G401 (cell line): ENCODE results near the gene NOD1. TPM values are rescaled to one million over a fixed set of nuclear protein-coding genes. Genes with fewer than 3 reads are reported as not detected.
"Not testable (repeated sequence)": the region's sequence is repeated elsewhere in the genome, so short reads cannot be mapped to it uniquely, and the experiment has no call there.

Experiments used
- DNase-seq: peaks from one replicate; pipeline ENCODE4 v3.0.0-alpha.2; 2015; ENCODE audit warnings: low spot score
- in situ Hi-C: cut with HindIII; loops from 2 replicates; pipeline ENCODE4 v1.10.0; 2016; ENCODE audit warnings: low sequenced_read_pairs, mixed read lengths
- total RNA-seq: library from RNA; depleted of rRNA; stranded (reverse); fragments of >200 nt; shearing (Covaris generic); gene quantifications from 2 replicates; pipeline ENCODE4 v1.2.3, GENCODE V29; 2014

The NOD1 gene
- total RNA-seq, 1 experiment from 2014 or later = 3.6 TPM

DNA sequence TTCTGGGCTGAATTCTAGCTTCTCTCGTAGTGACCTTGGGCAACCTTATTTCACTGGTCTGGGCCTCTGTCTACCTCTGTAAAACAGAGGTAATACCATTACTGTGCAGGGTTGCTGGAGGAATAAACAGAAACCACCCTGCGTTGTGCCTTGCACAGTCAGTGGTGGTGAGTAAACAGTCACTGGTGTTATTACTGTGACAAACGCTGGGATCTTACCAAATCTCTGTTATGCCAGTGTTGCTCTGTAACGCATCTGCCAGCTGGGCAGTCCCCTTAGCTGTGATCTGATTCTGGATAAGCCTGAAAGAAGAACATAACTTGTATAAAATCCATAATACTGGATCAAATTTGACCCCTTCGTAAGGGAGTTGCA is 49.4 kb downstream of the NOD1 start:
- in situ Hi-C loops = no loop called here
- DNase-seq = no peak

DNA sequence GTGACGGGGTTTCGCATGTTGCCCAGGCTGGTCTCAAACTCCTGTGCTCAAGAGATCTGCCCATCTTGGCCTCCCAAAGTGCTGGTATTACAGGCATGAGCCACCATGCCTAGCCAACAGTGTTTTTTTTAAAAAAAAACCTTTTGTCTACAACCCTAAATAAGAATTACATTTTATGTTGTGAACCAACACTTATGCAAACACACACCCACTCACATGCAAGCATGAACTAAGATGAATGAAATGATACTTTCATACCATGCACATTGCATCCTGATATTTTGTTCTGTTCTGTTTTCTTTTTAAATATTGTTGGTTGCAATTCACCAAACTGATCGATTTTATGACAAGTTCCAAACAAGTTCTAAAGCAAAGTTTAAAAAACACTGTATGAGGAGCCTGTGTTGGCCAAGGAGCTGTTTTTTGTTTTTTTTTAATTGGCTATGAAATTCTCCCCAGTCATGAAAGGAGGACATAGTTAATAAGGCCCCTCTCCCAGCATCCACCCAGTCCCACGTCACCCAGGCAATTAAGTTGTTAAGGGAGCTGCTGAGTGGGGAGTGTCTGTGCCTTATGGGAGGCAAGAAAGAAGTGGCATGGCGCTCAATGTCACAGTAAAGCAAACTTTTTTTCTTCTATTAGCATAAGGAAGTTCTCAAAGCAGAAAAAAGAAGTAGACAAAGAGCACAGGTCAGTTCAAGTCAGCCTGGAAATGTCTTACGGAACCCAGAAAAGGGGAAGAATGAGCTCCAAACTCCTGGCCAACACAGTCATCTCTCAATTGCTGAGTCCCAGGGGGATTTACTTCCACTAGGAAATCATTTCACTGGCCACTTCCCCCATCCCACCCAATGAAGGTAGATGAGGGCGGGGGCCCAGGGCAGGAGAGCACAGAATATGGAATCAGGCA is 50.1 kb downstream of the NOD1 start:
- DNase-seq = no peak
- in situ Hi-C loops = no loop called here

DNA sequence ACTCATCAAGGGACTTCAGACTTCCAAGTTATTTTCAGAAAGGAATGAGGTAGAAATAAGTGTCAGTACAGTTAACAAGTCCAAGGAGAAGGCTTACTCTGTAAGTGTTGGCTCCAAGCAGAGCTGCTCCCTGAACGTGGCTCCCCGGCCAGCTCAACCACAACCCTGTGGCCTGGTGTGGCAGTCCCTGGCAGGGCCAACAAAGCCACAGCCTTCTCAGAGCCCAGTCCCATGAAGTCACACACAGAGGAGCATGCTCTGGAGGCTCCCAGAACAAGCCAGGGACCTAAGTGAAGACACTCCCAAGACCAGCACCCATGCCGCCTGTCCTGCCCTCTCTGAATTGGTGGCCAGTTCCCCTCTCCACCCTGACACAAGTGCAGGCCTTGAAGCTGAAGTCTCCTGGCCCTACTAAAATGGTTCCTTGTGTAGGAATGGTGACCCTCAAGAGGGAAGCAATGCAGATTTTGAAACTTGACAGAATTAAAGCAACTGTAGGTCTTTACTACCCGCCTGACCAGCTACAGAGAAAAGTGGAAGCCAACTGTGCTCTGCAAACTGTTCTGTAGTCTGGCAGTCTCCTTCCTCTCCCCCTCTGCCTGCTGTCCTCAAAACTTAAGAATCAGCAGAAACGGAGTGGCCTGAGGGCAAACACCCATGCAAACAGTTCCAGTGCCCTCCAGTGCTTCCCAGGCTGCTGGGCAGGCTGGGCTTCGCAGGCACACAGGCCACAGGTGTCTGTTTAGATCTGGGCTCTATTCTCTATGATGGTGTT is 51.1 kb downstream of the NOD1 start:
- no peak for DNase-seq
- in situ Hi-C loops = no loop called here

DNA sequence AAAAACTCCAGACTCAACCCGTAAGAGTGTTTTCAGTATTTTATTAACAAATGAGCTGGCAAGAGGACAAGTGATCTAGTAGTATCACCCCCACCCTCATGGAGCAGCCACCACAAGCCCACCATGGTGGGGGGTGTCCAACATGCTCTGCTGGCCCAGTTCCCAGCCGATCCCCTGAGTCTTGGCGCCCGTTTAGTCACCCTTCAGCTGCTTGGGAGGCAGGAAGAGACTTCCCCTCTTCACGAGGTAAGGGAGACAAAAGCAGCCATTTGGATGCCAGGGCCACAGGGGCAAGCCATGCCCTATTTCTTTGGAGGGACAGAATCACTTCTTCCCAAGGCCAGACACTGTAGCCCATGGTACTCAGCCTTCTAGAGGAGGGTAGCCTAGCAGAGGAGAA is 54.1 kb downstream of the NOD1 start:
- no peak for DNase-seq
- in situ Hi-C loops = no loop called here

DNA sequence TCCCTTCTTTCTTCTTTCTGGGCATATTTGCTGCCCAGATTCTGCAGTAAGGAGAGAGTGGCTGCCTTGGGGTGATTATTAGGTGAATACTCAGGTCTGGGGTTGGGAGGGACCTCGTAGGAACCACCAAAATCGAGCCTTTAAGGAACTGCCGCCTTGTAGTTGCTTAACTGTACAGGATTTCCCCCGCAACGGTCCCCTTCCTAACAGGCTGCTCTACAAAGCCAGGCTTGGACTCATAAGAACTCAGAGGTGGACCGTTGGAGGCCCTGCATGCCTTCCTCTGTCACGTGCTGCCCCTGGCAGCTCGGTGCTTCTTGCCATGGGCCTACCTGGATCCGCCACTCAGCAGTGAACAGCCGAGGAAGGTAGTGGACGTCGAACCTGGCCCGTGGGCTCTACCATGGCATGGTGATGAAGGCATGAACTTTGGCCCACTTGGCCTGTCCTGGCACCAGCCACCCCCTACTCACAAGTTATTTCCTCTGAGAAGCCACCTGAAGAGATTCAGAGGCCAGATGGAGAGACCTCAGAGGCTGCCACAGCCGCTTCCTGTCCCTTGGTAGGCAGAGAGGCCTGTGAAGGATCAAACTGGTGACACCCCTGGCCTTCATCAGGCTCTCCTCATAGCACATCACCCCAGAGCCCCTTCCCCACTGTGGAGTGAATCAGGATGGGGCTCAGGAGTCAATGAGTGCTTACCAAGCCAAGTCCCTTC is 54.6 kb downstream of the NOD1 start:
- DNase-seq = no peak
- in situ Hi-C loops = no loop called here

DNA sequence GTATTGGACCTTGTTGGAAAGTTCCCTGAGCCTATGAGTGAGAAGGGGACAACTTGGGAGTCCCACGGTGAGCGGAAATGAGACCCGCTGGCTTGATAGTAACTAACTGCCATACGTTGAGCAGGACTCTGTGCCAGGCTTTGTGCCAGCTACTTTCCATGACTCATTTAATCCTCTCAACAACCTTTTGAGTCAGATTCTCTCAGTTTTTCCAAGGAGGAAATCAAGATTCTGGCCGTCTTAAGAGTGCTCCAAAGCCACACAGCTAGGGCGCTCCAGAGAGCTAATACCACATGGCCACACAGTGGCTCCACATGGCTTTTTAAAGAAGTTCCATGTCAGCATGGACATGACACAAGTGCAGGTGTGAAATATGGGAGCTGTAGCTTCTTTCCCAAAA is 55.7 kb downstream of the NOD1 start:
- in situ Hi-C loops = no loop called here
- DNase-seq = no peak

DNA sequence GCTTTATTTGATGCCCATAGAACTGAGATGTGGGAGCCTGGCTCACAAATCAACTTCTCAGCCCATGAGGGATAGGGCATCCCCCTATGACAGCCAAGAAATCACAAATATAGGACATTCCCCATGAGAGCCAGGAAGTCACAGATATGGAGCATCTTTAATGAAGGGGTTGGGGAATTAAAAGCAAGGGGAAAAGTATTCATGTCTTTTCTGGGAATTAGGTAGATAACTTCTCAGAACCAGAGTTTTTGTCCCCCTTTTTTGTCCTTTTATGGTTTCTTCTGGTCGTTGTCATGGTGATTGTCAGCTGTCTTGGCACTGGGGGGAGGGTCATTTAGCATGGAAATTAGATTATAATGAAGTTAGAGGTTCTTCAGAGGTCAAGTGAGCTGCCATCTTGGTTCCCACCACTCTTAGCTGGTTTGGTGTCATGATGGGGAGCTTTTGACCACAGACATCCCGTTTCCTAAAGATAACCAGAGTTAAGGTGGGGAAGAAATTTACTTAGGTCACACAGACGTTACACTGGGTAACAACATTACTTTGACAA is 56.9 kb downstream of the NOD1 start:
- no peak for DNase-seq
- in situ Hi-C loops = no loop called here

DNA sequence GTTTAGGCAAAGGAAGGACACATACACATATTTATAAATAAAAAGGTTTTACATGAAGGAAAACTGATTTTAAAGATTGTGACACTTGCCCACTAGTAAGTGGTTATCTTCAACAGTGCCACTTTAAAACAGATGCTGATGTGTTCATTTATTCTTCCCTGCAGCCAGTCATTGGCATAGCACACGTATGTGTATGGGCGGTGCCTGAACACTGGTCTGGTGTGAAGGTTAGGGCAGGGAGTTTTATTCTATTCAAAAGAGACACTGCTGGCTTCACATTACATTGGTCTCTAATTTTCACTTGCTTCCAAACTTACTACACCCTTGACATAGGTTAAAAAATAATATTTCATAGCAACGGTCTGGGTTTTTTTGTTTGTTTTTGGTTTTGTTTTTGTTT is 57.9 kb downstream of the NOD1 start:
- DNase-seq = no peak
- in situ Hi-C loops = no loop called here

DNA sequence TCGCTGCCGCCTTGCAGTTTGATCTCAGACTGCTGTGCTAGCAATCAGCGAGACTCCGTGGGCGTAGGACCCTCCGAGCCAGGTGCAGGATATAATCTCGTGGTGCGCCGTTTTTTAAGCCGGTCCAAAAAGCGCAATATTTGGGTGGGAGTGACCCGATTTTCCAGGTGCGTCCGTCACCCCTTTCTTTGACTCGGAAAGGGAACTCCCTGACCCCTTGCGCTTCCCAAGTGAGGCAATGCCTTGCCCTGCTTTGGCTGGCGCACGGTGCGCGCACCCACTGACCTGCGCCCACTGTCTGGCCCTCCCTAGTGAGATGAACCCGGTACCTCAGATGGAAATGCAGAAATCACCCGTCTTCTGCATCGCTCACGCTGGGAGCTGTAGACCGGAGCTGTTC is 58.5 kb downstream of the NOD1 start:
- DNase-seq, in situ Hi-C loops: not testable (repeated sequence)

DNA sequence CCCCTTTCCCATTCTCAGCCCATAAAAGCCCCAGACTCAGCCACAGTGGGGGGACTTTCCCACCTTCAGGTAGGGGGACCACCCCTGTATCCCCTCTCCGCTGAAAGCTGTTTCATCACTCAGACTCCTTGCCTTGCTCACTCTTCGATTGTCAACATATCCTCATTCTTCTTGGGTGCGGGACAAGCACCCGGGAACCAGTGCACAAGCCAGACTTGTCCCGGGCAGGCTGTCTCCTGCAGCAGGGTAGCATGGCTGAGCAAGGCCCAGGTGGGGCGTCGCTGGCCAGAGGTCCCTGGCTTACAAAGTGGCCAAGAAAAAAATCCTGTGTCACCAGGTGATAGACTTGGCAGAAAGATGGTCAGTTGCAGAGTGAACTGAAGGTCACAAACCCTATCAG is 64.7 kb downstream of the NOD1 start:
- in situ Hi-C loops = no loop called here
- no peak for DNase-seq

DNA sequence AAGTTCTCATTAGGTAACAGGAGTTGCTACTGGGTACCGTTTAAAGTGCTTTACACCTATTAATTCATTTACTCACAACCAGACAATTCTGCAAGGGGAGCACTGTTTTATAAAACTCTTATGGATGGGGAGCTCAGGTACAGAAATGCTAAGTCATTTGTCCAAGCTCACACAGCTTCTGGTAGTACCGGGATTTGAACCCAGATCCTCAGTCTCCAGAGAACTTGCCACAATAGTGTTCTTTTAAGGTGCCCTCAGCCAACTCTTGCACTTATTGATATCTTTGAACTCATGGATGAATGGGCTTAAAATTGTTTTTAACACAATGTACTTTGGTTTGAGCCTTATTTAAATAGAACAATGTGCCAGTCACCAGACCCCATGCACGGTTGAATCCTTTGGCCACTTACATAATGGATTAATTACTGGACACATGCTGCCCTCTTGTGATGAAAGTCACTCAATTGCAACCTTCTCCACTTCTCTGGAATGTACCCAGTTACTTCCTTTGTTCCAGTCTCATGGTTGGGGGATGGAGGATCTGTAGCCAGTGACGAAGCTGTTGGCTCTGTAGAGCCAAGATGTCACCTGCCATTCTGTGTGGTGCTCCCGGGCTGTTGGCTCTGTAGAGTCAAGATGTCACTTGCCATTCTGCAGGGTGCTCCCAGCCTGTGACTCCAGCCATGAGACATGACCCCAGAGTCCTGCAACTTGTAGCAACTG is 65.6 kb downstream of the NOD1 start:
- in situ Hi-C loops = no loop called here
- peak; percentile 79 for DNase-seq

DNA sequence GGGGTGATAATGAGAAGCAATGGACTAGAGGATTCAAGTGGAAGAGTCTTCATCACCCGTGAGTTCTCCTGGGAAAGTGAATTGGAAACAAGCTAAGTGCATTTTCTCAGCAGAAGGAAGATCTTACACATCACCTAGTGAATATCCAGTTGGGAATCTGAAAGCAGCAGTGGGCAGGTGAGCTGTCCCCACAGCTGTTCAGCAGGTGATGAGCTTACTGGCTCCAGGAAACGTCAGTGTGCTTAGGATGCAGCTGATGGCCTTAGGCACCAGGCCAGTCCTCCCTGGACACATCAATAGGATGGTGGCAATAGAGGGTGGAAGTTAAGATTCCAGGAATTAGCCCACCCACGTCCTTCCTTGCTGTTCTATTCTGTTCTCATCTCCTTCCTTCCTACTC is 66.7 kb downstream of the NOD1 start:
- no peak for DNase-seq
- in situ Hi-C loops = no loop called here

DNA sequence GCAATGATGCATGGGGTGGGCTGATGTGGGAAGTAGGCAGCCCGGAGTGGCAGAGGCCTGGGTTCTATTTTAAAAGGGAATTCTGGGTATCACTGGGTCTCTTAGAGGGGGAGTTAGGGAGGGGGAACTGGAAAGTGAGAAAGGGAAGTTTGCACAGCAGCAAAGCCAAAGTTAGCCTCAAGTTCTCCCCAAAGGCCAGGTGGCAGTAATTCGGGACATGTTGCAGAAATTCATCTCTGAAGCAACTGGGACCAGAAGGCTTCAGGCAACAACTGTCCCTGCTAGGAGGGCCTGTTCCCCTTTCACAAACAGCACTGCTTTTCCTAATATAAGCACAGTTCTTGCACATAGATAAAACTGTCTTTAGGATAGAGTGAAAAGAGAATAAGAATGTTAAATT is 67.4 kb downstream of the NOD1 start:
- no peak for DNase-seq
- in situ Hi-C loops = no loop called here

DNA sequence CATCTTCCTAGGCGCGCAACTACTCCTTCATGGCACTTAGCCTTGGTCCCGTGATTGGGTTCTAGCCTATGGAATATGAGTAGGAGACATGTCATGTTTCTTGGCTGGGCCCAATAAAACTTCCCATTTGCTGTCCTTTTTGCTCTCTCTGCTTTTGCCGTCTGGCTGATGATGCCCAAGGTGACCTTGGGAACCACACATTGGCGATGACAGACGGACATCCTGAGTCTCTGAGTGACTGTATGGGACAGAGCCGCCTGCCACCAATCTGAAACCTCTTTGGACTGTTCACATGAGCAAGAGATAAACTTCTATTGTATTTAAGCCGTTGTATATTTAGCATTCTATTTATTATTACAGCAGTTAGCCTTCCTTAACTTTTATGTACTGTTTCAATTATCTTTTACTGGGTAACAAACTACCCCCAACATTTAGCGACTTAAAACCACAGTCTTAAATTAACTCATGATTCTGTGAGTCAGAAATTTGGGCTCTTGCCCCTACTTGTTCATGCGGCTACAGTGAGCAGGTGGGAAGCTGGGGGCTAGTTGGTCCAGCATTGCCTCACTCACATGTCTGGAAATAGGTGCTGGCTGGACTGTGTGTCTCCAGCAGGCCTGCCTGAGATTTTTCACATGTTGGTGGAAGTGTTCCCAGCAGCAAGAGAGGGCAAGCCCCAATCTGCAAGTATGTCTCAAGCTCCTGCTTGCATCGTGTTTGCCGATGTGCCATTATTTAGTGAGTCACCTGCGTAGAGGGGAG is 71.7 kb downstream of the NOD1 start:
- DNase-seq = no peak
- in situ Hi-C loops = no loop called here

DNA sequence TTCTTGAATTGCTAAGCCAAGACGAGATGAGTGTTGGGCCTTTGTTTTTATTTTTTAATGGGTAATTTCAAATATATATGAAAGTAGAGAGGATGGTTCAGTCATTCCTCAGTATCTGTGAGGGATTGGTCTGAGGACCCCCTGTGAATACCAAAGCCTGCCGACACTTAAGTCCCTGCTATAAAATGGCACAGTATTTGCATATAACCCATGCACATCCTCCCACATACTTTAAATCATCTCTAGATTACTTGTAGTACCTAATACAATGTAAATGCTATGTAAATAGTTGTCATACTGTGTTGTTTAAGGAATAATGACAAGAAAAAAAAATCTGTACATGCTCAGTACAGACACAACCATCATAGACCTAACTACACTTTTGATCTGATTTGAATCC is 73.4 kb downstream of the NOD1 start:
- DNase-seq = no peak
- in situ Hi-C loops = no loop called here

DNA sequence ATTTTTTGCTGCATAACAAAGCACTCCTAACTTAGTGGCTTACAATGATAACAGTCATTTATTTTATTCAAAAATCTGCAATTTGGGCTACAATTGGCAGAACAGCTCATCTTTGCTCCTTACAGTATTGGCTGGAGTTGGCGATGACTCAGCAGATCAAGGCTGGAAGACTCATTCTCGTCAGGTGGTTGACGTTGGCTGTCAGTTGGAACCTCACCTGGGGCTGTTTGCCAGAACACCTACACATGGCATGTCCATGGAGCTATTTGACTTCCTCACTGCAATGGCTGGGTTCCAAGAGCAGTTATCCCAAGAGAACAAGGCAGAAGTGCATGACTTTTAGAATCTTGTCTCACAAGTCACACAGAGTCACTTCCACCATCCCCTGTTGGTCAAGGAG is 75.1 kb downstream of the NOD1 start:
- no peak for DNase-seq
- in situ Hi-C loops = no loop called here

DNA sequence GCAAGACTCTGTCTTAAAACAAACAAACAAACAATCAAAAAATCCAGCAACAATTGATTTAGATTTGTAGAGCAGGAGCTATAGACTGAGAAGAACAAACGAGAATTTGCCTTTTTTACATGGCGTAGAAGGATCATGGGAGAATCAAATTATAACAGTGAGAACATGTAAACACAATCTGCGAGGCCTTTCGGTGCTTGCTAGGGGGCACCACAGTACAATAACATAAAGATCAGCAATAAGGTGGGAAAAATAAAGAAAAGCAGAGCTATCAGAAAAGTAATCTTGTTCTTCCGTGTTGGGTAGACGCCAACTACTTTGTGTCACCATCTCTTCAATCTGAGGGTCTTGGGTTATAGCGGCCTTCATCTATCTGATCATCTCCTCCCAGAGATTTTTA is 82.2 kb downstream of the NOD1 start:
- DNase-seq = peak; percentile 25
- in situ Hi-C loops = no loop called here

DNA sequence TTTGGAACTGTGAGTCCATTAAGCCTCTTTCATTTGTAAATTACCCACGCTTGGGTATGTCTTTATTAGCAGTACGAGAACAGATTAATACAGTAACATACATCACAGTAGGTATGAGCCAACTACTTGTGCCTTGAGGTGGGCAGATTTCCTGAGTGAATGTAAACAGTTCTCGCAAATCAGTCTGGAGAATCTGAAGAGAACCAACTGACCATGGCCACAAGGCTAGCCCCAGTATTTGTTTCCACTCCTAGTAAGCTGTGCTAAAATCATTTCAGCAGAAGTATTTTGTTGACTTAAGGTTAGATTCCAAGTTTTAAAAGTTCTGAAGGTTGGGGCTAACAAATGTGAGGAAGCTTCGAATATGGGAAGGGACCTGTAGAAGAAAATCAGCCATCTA is 82.9 kb downstream of the NOD1 start:
- in situ Hi-C loops = no loop called here

More for the DNA sequence above, 82.9 kb downstream of the NOD1 start:
- no peak for DNase-seq
